ENCODE results near the gene TBC1D22A.
"Not testable (repeated sequence)": the region's sequence is repeated elsewhere in the genome, so short reads cannot be mapped to it uniquely, and the experiment has no call there.

Gene TBC1D22A

GRCh38 chr22:47042116-47042825 is 279.8 kb downstream of the TBC1D22A start:
- no peaks in the 10 kb centered on the region for H3K36me3 ChIP-seq (ENCODE audit: insufficient read depth, low read length)
- peaks cover 3% of the 10 kb centered on the region for H3K9me3 ChIP-seq (ENCODE audit: low read length)
- no peaks in the 10 kb centered on the region for H3K27me3 ChIP-seq (ENCODE audit: insufficient read depth, low read length)
- peaks cover 5% of the 10 kb centered on the region for H3K4me1 ChIP-seq (ENCODE audit: insufficient read depth, low read length)
- no peak overlapping the region for H3K4me3 ChIP-seq (ENCODE audit: low read length)
- no peak overlapping the region for H2AFZ ChIP-seq (ENCODE audit: low read depth, low read length)

- peaks cover 3% of the 10 kb centered on the region for H3K9me3 ChIP-seq (ENCODE audit: low read length)
- peaks cover 5% of the 10 kb centered on the region for H3K4me1 ChIP-seq (ENCODE audit: insufficient read depth, low read length)
- no peak overlapping the region for H2AFZ ChIP-seq (ENCODE audit: low read depth, low read length)
- no peaks in the 10 kb centered on the region for H3K27me3 ChIP-seq (ENCODE audit: insufficient read depth, low read length)
- no peaks in the 10 kb centered on the region for H3K36me3 ChIP-seq (ENCODE audit: insufficient read depth, low read length)
- H3K4me3 ChIP-seq (ENCODE audit: low read length): no peak overlapping the region
Measured at GRCh38 chr22:47042861-47043496, 280.5 kb downstream of the TBC1D22A start.

- H3K36me3 ChIP-seq (ENCODE audit: insufficient read depth, low read length): no peaks in the 10 kb centered on the region
- no peaks in the 10 kb centered on the region for H3K27me3 ChIP-seq (ENCODE audit: insufficient read depth, low read length)
- no peak overlapping the region for H2AFZ ChIP-seq (ENCODE audit: low read depth, low read length)
- H3K4me1 ChIP-seq (ENCODE audit: insufficient read depth, low read length): no peaks in the 10 kb centered on the region
- H3K4me3 ChIP-seq (ENCODE audit: low read length): no peak overlapping the region
- H3K9me3 ChIP-seq (ENCODE audit: low read length): peaks cover 3% of the 10 kb centered on the region
Measured at GRCh38 chr22:47043835-47044721, 281.6 kb downstream of the TBC1D22A start.

GRCh38 chr22:47044722-47045535 is 282.5 kb downstream of the TBC1D22A start:
- Histone ChIP-seq H2AFZ (ENCODE audit: low read depth, low read length) (no peak overlapping the region), H3K27me3 (ENCODE audit: insufficient read depth, low read length) (no peaks in the 10 kb centered on the region), H3K4me3 (ENCODE audit: low read length) (no peak overlapping the region), H3K9me3 (ENCODE audit: low read length) (peaks cover 3% of the 10 kb centered on the region), H3K4me1 (ENCODE audit: insufficient read depth, low read length) (no peaks in the 10 kb centered on the region), H3K36me3 (ENCODE audit: insufficient read depth, low read length) (no peaks in the 10 kb centered on the region)

- no peaks in the 10 kb centered on the region for H3K9me3 ChIP-seq (ENCODE audit: low read length)
- no peak overlapping the region for H3K4me3 ChIP-seq (ENCODE audit: low read length)
- H3K27me3 ChIP-seq (ENCODE audit: insufficient read depth, low read length): no peaks in the 10 kb centered on the region
- H2AFZ ChIP-seq (ENCODE audit: low read depth, low read length): no peak overlapping the region
- H3K4me1 ChIP-seq (ENCODE audit: insufficient read depth, low read length): no peaks in the 10 kb centered on the region
- no peaks in the 10 kb centered on the region for H3K36me3 ChIP-seq (ENCODE audit: insufficient read depth, low read length)
Measured at GRCh38 chr22:47045691-47046410, 283.4 kb downstream of the TBC1D22A start.

- H3K4me1 ChIP-seq (ENCODE audit: insufficient read depth, low read length): no peaks in the 10 kb centered on the region
- no peaks in the 10 kb centered on the region for H3K36me3 ChIP-seq (ENCODE audit: insufficient read depth, low read length)
- H2AFZ ChIP-seq (ENCODE audit: low read depth, low read length): no peak overlapping the region
- H3K27me3 ChIP-seq (ENCODE audit: insufficient read depth, low read length): no peaks in the 10 kb centered on the region
- no peak overlapping the region for H3K4me3 ChIP-seq (ENCODE audit: low read length)
- no peaks in the 10 kb centered on the region for H3K9me3 ChIP-seq (ENCODE audit: low read length)
Measured at GRCh38 chr22:47046411-47047065, 284.1 kb downstream of the TBC1D22A start.

- no peaks in the 10 kb centered on the region for H3K9me3 ChIP-seq (ENCODE audit: low read length)
- H3K4me1 ChIP-seq (ENCODE audit: insufficient read depth, low read length): peaks cover 4% of the 10 kb centered on the region
- no peaks in the 10 kb centered on the region for H3K36me3 ChIP-seq (ENCODE audit: insufficient read depth, low read length)
- no peaks in the 10 kb centered on the region for H3K27me3 ChIP-seq (ENCODE audit: insufficient read depth, low read length)
- H2AFZ ChIP-seq (ENCODE audit: low read depth, low read length): no peak overlapping the region
- H3K4me3 ChIP-seq (ENCODE audit: low read length): no peak overlapping the region
Measured at GRCh38 chr22:47047321-47048122, 285.1 kb downstream of the TBC1D22A start.

GRCh38 chr22:47048123-47049077 is 285.9 kb downstream of the TBC1D22A start:
- Histone ChIP-seq H2AFZ (ENCODE audit: low read depth, low read length) (no peak overlapping the region), H3K4me1 (ENCODE audit: insufficient read depth, low read length) (peaks cover 4% of the 10 kb centered on the region), H3K9me3 (ENCODE audit: low read length) (no peaks in the 10 kb centered on the region)

GRCh38 chr22:47049078-47049624 is 286.7 kb downstream of the TBC1D22A start:
- H3K27me3 ChIP-seq (ENCODE audit: insufficient read depth, low read length): no peaks in the 10 kb centered on the region
- no peak overlapping the region for H3K4me3 ChIP-seq (ENCODE audit: low read length)
- H3K9me3 ChIP-seq (ENCODE audit: low read length): no peaks in the 10 kb centered on the region
- peaks cover 4% of the 10 kb centered on the region for H3K4me1 ChIP-seq (ENCODE audit: insufficient read depth, low read length)
- no peak overlapping the region for H2AFZ ChIP-seq (ENCODE audit: low read depth, low read length)
- H3K36me3 ChIP-seq (ENCODE audit: insufficient read depth, low read length): no peaks in the 10 kb centered on the region

More at GRCh38 chr22:47048123-47049077, 285.9 kb downstream of the TBC1D22A start:
- Histone ChIP-seq H3K27me3 (ENCODE audit: insufficient read depth, low read length) (no peaks in the 10 kb centered on the region), H3K4me3 (ENCODE audit: low read length) (no peak overlapping the region), H3K36me3 (ENCODE audit: insufficient read depth, low read length) (no peaks in the 10 kb centered on the region)

GRCh38 chr22:47049736-47050400 is 287.4 kb downstream of the TBC1D22A start:
- H3K27me3 ChIP-seq (ENCODE audit: insufficient read depth, low read length); H3K4me3 ChIP-seq (ENCODE audit: low read length); H2AFZ ChIP-seq (ENCODE audit: low read depth, low read length); H3K36me3 ChIP-seq (ENCODE audit: insufficient read depth, low read length); H3K9me3 ChIP-seq (ENCODE audit: low read length); H3K4me1 ChIP-seq (ENCODE audit: insufficient read depth, low read length): not testable (repeated sequence)
